Skeletal muscle tissue (tissue), 4 donors: ENCODE results near the gene IPPK. TPM values are rescaled to one million over a fixed set of nuclear protein-coding genes. Genes with fewer than 3 reads are reported as not detected.
"Not testable (repeated sequence)": the region's sequence is repeated elsewhere in the genome, so short reads cannot be mapped to it uniquely, and the experiment has no call there.

Source experiments
- H3K27ac ChIP-seq: one replicate; pipeline ENCODE4 v1.7.0; 2013; ENCODE audit warnings: mild to moderate bottlenecking, low read depth, low read length, inconsistent platforms
- H3K27me3 ChIP-seq, 3 donors: one replicate each; pipeline ENCODE4 v1.7.0; 2013; ENCODE audit warnings: low read length in 3 of 3; ENCODE audit not compliant: control insufficient read depth in 3 of 3, insufficient read depth in 3 of 3
- H3K36me3 ChIP-seq, 3 donors: one replicate each; pipeline ENCODE4 v1.7.0; 2013; ENCODE audit warnings: low read length in 3 of 3; ENCODE audit not compliant: control insufficient read depth in 3 of 3, insufficient read depth in 3 of 3
- H3K4me1 ChIP-seq, 3 donors: one replicate each; pipeline ENCODE4 v1.7.0; 2013; ENCODE audit warnings: low read length in 3 of 3, mild to moderate bottlenecking in 3 of 3; ENCODE audit not compliant: control insufficient read depth in 3 of 3, insufficient read depth in 3 of 3
- H3K4me3 ChIP-seq, 3 donors: one replicate each; pipeline ENCODE4 v1.7.0; 2013; ENCODE audit warnings: low read length in 3 of 3
- H3K9ac ChIP-seq, 3 donors: one replicate each; pipeline ENCODE4 v1.7.0; 2013; ENCODE audit warnings: low read length in 3 of 3, mild to moderate bottlenecking in 3 of 3, moderate library complexity in 2 of 3, low read depth in 1 of 3
- H3K9me3 ChIP-seq, 3 donors: one replicate each; pipeline ENCODE4 v1.7.0; 2013; ENCODE audit warnings: low read length in 3 of 3; ENCODE audit not compliant: control insufficient read depth in 3 of 3
- total RNA-seq: library from RNA; depleted of rRNA; stranded (reverse); fragments of >200 nt; gene quantifications from one replicate; pipeline ENCODE4 v1.2.3, GENCODE V29; 2014
- donor health status: Osteomylitis.

The IPPK gene
- total RNA-seq, 1 donor from 2014 or later = 6.3 TPM

GRCh38 chr9:92592946-92593861 lies 76.7 kb downstream of the IPPK start:
- H3K9me3 ChIP-seq = no peaks in the 10 kb centered on the region
- H3K36me3 ChIP-seq = no peaks in the 10 kb centered on the region
- H3K27ac ChIP-seq = peak overlapping the region; percentile 3
- H3K9ac ChIP-seq = no peak overlapping the region
- H3K27me3 ChIP-seq = no peaks in the 10 kb centered on the region
- H3K4me3 ChIP-seq = no peak overlapping the region
- H3K4me1 ChIP-seq = peaks cover 6 to 13% (median 6%) of the 10 kb centered on the region in 3 donors

GRCh38 chr9:92592537-92592936 lies 77.4 kb downstream of the IPPK start:
- Histone ChIP-seq H3K4me1 (peaks cover 5 to 13% (median 6%) of the 10 kb centered on the region in 3 donors), H3K27ac (peak overlapping the region; percentile 3), H3K36me3 (no peaks in the 10 kb centered on the region), H3K27me3 (no peaks in the 10 kb centered on the region), H3K9me3 (no peaks in the 10 kb centered on the region), H3K4me3 (no peak overlapping the region), H3K9ac (no peak overlapping the region)

GRCh38 chr9:92590377-92590776 lies 79.6 kb downstream of the IPPK start:
- Histone ChIP-seq H3K9ac (peak overlapping the region in 1 of 3 donors; percentile 35), H3K27ac (no peak overlapping the region), H3K4me3 (no peak overlapping the region)

GRCh38 chr9:92589923-92590322 lies 80.0 kb downstream of the IPPK start:
- no peaks in the 10 kb centered on the region for H3K36me3 ChIP-seq
- H3K9ac ChIP-seq = peak overlapping the region in 1 of 3 donors; percentile 28
- peaks cover 5 to 13% (median 6%) of the 10 kb centered on the region in 3 donors for H3K4me1 ChIP-seq
- no peak overlapping the region for H3K27ac ChIP-seq
- H3K4me3 ChIP-seq = no peak overlapping the region
- no peaks in the 10 kb centered on the region for H3K9me3 ChIP-seq
- no peaks in the 10 kb centered on the region for H3K27me3 ChIP-seq

More at GRCh38 chr9:92590377-92590776, 79.6 kb downstream of the IPPK start:
- no peaks in the 10 kb centered on the region for H3K36me3 ChIP-seq
- H3K9me3 ChIP-seq = no peaks in the 10 kb centered on the region
- peaks cover 5 to 13% (median 6%) of the 10 kb centered on the region in 3 donors for H3K4me1 ChIP-seq
- no peaks in the 10 kb centered on the region for H3K27me3 ChIP-seq

- H3K36me3 ChIP-seq = no peaks in the 10 kb centered on the region
- no peak overlapping the region for H3K27ac ChIP-seq
- no peak overlapping the region for H3K9ac ChIP-seq
Observed at GRCh38 chr9:92576175-92576574, 93.8 kb downstream of the IPPK start.

GRCh38 chr9:92573612-92574011 lies 96.3 kb downstream of the IPPK start:
- not testable (repeated sequence) for H3K27ac ChIP-seq, H3K9me3 ChIP-seq, H3K36me3 ChIP-seq, H3K27me3 ChIP-seq, H3K4me3 ChIP-seq, H3K9ac ChIP-seq, H3K4me1 ChIP-seq

More at GRCh38 chr9:92576175-92576574, 93.8 kb downstream of the IPPK start:
- Histone ChIP-seq H3K9me3 (no peaks in the 10 kb centered on the region), H3K27me3 (no peaks in the 10 kb centered on the region), H3K4me3 (no peak overlapping the region), H3K4me1 (no peaks in the 10 kb centered on the region)

- H3K4me3 ChIP-seq, H3K4me1 ChIP-seq, H3K36me3 ChIP-seq, H3K9me3 ChIP-seq, H3K27ac ChIP-seq, H3K27me3 ChIP-seq, H3K9ac ChIP-seq: not testable (repeated sequence)
Observed at GRCh38 chr9:92571871-92572270, 98.1 kb downstream of the IPPK start.

- no peak overlapping the region for H3K4me3 ChIP-seq
- H3K9me3 ChIP-seq = no peaks in the 10 kb centered on the region
- no peak overlapping the region for H3K27ac ChIP-seq
- H3K27me3 ChIP-seq = no peaks in the 10 kb centered on the region
- H3K36me3 ChIP-seq = no peaks in the 10 kb centered on the region
- peaks cover 3 to 10% (median 4%) of the 10 kb centered on the region in 3 donors for H3K4me1 ChIP-seq
- no peak overlapping the region for H3K9ac ChIP-seq
Observed at GRCh38 chr9:92564982-92565381, 104.9 kb downstream of the IPPK start.

GRCh38 chr9:92564504-92564903 lies 105.4 kb downstream of the IPPK start:
- H3K27me3 ChIP-seq = no peaks in the 10 kb centered on the region
- H3K27ac ChIP-seq = no peak overlapping the region
- peaks cover 3 to 10% (median 4%) of the 10 kb centered on the region in 3 donors for H3K4me1 ChIP-seq
- no peak overlapping the region for H3K4me3 ChIP-seq
- no peak overlapping the region for H3K9ac ChIP-seq
- H3K36me3 ChIP-seq = no peaks in the 10 kb centered on the region
- H3K9me3 ChIP-seq = no peaks in the 10 kb centered on the region
